Left ventricle myocardium inferior (tissue), 1 donor: ENCODE measurements around the gene ALKBH4. TPM values are rescaled to one million over a fixed set of nuclear protein-coding genes. Genes with fewer than 3 reads are reported as not detected.
A peak's percentile ranks its signal among the peaks of the same experiment; 100 is the strongest.

Experiments
- DNase-seq: peaks from one replicate; pipeline ENCODE4 v3.0.0-alpha.2; 2020
- H3K27ac ChIP-seq: fragments of 200-600 bp; replicated peaks from 2 replicates; pipeline ENCODE4 v1.8.0; 2021
- H3K27me3 ChIP-seq: fragments of 200-600 bp; 2 replicates; pipeline ENCODE4 v1.8.0; 2021; ENCODE audit warnings: low read depth
- H3K36me3 ChIP-seq: fragments of 200-600 bp; 2 replicates; pipeline ENCODE4 v1.8.0; 2021
- H3K4me1 ChIP-seq: fragments of 200-600 bp; 2 replicates; pipeline ENCODE4 v1.8.0; 2021
- H3K4me3 ChIP-seq: fragments of 200-600 bp; 2 replicates; pipeline ENCODE4 v1.8.0; 2021; ENCODE audit warnings: mild to moderate bottlenecking, moderate library complexity
- H3K9me3 ChIP-seq: fragments of 200-600 bp; replicated peaks from 2 replicates; pipeline ENCODE4 v1.8.0; 2021
- intact Hi-C: fragments of 100-400 bp; cut with micrococcal nuclease; formaldehyde crosslinking; loops from one replicate; pipeline ENCODE4 v1.11.0; 2022
- total RNA-seq: library from RNA; stranded (reverse); fragmentation: NEBNext Ultra II Directional; extraction: Animal tissue kit (Norgen Biotek cat#: 25700); gene quantifications from one replicate; pipeline ENCODE4 v1.2.1, GENCODE V29; 2021
- TF ChIP-seq, protein P1 (sequence below): fragments of 200-600 bp; IDR thresholded peaks from 2 replicates; pipeline ENCODE4 v1.8.0; 2021; ENCODE audit warnings: antibody characterized with exemption, mild to moderate bottlenecking, borderline replicate concordance
- donor health status: DM: no; HTN: yes; CAD: no; lungs with severe emphysema.

Gene ALKBH4
- total RNA-seq, 1 donor from 2014 or later: 6.0 TPM

DNA sequence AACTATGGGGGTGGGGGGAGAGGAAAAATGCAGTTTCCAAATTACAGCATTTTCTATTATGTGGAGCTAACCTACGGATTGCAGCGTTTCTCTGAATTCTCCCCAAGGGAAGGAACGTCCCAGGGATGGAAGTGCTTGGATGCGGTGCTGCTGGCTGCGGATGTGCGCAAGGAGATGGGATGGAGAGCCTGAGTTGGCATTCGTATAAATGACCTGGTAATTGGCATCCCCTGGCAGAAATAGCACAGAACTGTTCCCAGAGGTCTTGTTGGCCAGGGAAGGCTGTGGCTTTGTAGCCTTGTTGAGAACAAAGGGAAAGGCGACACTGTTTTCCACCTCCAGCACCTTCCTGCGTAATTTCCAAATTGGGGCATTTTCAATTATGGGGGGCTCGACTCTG is 28.5 kb downstream of the ALKBH4 start:
- Histone ChIP-seq H3K36me3 (no peaks in the 10 kb centered on the region), H3K4me1 (peaks cover 36% of the 10 kb centered on the region), H3K27me3 (no peaks in the 10 kb centered on the region), H3K4me3 (no peak overlapping the region), H3K9me3 (no peaks in the 10 kb centered on the region), H3K27ac (no peak overlapping the region)
- no peak for DNase-seq
- intact Hi-C loops: no loop called here
- TF ChIP-seq, protein P1, sequence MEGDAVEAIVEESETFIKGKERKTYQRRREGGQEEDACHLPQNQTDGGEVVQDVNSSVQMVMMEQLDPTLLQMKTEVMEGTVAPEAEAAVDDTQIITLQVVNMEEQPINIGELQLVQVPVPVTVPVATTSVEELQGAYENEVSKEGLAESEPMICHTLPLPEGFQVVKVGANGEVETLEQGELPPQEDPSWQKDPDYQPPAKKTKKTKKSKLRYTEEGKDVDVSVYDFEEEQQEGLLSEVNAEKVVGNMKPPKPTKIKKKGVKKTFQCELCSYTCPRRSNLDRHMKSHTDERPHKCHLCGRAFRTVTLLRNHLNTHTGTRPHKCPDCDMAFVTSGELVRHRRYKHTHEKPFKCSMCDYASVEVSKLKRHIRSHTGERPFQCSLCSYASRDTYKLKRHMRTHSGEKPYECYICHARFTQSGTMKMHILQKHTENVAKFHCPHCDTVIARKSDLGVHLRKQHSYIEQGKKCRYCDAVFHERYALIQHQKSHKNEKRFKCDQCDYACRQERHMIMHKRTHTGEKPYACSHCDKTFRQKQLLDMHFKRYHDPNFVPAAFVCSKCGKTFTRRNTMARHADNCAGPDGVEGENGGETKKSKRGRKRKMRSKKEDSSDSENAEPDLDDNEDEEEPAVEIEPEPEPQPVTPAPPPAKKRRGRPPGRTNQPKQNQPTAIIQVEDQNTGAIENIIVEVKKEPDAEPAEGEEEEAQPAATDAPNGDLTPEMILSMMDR: no peak

DNA sequence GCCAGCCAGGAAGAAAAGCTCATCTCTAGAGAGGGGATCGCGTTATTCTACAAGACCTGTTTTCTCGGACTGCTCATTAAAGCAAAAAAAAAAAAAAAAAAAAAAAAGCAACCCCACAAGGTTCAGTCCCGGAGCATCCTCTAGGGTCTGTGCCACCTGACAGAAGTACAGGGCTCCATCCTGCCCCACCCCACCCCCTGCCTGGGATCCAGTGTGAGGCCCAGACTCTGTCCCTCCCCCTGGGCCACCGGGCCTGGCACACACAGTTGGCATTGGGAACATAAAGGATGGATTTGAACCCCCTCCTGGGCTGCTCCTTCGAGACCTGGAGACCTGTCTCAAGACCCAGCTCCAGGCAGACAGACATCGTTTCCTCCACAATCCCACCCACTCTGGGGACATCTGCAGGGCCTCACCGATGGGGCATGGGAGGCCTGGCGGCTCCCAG is 30.6 kb downstream of the ALKBH4 start:
- intact Hi-C loops: no loop called here
- Histone ChIP-seq H3K4me1 (peaks cover 22% of the 10 kb centered on the region), H3K36me3 (no peaks in the 10 kb centered on the region), H3K27me3 (no peaks in the 10 kb centered on the region), H3K9me3 (no peaks in the 10 kb centered on the region), H3K27ac (peak overlapping the region; percentile 77), H3K4me3 (peak overlapping the region; percentile 89)
- no peak for DNase-seq
- TF ChIP-seq, protein P1: no peak

- H3K27ac ChIP-seq: peak within 1 kb of the TSS; percentile 77
These were observed 31.2 kb downstream of the ALKBH4 start, which contains the start of gene ORAI2 for GRCh38 chr7:102433219-102434038. ORAI2 (plus strand) TSS chr7:102433575; CDS start chr7:102438957, 5,382 bp downstream.

DNA sequence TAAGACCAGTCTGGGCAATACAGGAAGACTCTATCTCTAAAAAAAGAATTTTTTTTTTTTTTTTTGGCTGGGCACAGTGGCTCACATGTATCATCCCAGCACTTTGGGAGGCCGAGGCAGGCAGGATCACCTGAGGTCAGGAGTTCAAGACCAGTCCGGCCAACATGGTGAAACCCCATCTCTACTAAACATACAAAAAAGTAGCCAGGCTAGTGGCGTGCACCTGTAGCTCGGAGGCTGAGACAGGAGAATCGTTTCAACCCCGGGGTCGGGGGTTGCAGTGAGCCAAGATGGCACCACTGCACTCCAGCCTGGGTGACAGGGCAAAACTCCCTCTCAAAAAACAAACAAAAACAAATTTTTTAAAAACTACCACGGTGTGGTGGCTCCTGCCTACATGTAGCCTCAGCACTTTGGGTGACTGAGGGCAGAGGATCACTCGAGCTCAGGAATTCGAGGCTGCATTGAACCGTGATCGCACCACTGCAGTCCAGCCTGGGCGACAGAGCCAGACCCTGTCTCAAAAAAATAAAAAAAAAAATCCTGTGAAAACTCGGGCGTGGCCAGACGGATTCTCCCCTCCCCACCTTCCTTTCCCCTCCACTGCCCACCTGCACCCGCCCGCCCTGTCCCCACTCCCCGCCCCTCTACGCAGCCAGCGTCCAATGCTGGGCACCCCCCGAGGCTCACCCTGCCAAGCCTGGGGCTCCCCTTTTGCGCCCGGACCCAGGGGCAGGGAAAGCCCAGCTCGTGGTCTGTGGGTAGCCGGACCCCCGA is 32.0 kb downstream of the ALKBH4 start:
- Histone ChIP-seq H3K9me3 (no peaks in the 10 kb centered on the region), H3K27ac (peak overlapping the region; percentile 77), H3K27me3 (no peaks in the 10 kb centered on the region), H3K36me3 (peaks cover 2% of the 10 kb centered on the region), H3K4me1 (peaks cover 22% of the 10 kb centered on the region), H3K4me3 (peak overlapping the region; percentile 89)
- DNase-seq: no peak
- TF ChIP-seq, protein P1: no peak
- intact Hi-C loops: no loop called here

More at GRCh38 chr7:102433219-102434038, 31.2 kb downstream of the ALKBH4 start, which contains the start of gene ORAI2:
- DNase-seq: peak; percentile 82
- peaks cover 22% of the 10 kb centered on the region for H3K4me1 ChIP-seq
- intact Hi-C loops: no loop called here
- H3K4me3 ChIP-seq: peak within 1 kb of the TSS; percentile 89
- TF ChIP-seq, protein P1: no peak
- H3K27me3 ChIP-seq: no peaks in the 10 kb centered on the region
- no peaks in the 10 kb centered on the region for H3K36me3 ChIP-seq
- H3K9me3 ChIP-seq: no peaks in the 10 kb centered on the region

- Histone ChIP-seq H3K27ac (no peak overlapping the region), H3K9me3 (no peaks in the 10 kb centered on the region), H3K36me3 (peaks cover 11% of the 10 kb centered on the region), H3K4me1 (peaks cover 22% of the 10 kb centered on the region), H3K4me3 (no peak overlapping the region), H3K27me3 (no peaks in the 10 kb centered on the region)
- DNase-seq: no peak
- TF ChIP-seq, protein P1: no peak
- intact Hi-C loops: no loop called here
These were observed 32.9 kb downstream of the ALKBH4 start for GRCh38 chr7:102431617-102432298.
